Naive thymus-derived CD8-positive, alpha-beta T cell (primary cell): ENCODE measurements around the gene TUBGCP6. TPM values are rescaled to one million over a fixed set of nuclear protein-coding genes. Genes with fewer than 3 reads are reported as not detected.

Experiments
- ATAC-seq, 2 donors: fragments of 150-1000 bp; cut with Tn5 transposase in 1 of 2; sonication (Bioruptor Pico), chemical (Tn5 transposase) in 1 of 2; 1 replicate in 1 of 2; 2 replicates in 1 of 2; pipeline ENCODE4 v1.10.0; 2021; ENCODE audit warnings: mild to moderate bottlenecking in 2 of 2, moderate library complexity in 2 of 2
- POLR2A ChIA-PET: fragments of 350-600 bp; sonication (Branson Sonifier 250); formaldehyde crosslinking; loops from one replicate; lab custom pipeline; 2021; ENCODE audit warnings: antibody characterized with exemption; lab: Charles Lee
- DNase-seq, 10 donors: peaks; one replicate each; pipeline versions ENCODE4 v3.0.0 to v3.0.0-alpha.2; 2020 to 2022
- H3K27ac Mint-ChIP-seq, 10 donors: one replicate each; pipeline ENCODE4 v1.8.0; 2020 to 2022; ENCODE audit warnings: mild to moderate bottlenecking in 10 of 10, mixed read lengths in 10 of 10, moderate library complexity in 4 of 10, inconsistent platforms in 1 of 10
- H3K27me3 Mint-ChIP-seq, 5 donors: one replicate each; pipeline ENCODE4 v1.8.0; 2021 to 2022; ENCODE audit warnings: mixed read lengths in 5 of 5
- H3K36me3 Mint-ChIP-seq, 3 donors: one replicate each; pipeline ENCODE4 v1.8.0; 2020 to 2022; ENCODE audit warnings: mixed read lengths in 3 of 3, mild to moderate bottlenecking in 2 of 3, inconsistent platforms in 1 of 3
- H3K4me1 Mint-ChIP-seq, 4 donors: one replicate each; pipeline ENCODE4 v1.8.0; 2021 to 2022; ENCODE audit warnings: mixed read lengths in 4 of 4
- H3K4me3 Mint-ChIP-seq, 10 donors: one replicate each; pipeline ENCODE4 v1.8.0; 2020 to 2022; ENCODE audit warnings: mild to moderate bottlenecking in 10 of 10, mixed read lengths in 10 of 10, moderate library complexity in 6 of 10, inconsistent platforms in 1 of 10
- H3K9me3 Mint-ChIP-seq, 9 donors: one replicate each; pipeline ENCODE4 v1.8.0; 2020 to 2022; ENCODE audit warnings: mixed read lengths in 9 of 9, mild to moderate bottlenecking in 3 of 9, inconsistent platforms in 1 of 9, moderate library complexity in 1 of 9
- polyA plus RNA-seq, 3 donors: library from polyadenylated mRNA; unstranded; fragments of 300-500 nt; fragmentation: Illumina TruSeq; gene quantifications; one replicate each; pipeline ENCODE4 v1.2.3, GENCODE V29; 2021
- total RNA-seq, 8 experiments: library from RNA in 2 of 8; stranded (reverse) in 2 of 8; gene quantifications; one replicate each; pipeline ENCODE4 v1.2.3 and lab custom pipeline; 2021 to 2026

The TUBGCP6 gene
- total and polyA plus RNA-seq, 5 experiments from 2014 or later: 9.3 to 156 (median 25.2) TPM

DNA sequence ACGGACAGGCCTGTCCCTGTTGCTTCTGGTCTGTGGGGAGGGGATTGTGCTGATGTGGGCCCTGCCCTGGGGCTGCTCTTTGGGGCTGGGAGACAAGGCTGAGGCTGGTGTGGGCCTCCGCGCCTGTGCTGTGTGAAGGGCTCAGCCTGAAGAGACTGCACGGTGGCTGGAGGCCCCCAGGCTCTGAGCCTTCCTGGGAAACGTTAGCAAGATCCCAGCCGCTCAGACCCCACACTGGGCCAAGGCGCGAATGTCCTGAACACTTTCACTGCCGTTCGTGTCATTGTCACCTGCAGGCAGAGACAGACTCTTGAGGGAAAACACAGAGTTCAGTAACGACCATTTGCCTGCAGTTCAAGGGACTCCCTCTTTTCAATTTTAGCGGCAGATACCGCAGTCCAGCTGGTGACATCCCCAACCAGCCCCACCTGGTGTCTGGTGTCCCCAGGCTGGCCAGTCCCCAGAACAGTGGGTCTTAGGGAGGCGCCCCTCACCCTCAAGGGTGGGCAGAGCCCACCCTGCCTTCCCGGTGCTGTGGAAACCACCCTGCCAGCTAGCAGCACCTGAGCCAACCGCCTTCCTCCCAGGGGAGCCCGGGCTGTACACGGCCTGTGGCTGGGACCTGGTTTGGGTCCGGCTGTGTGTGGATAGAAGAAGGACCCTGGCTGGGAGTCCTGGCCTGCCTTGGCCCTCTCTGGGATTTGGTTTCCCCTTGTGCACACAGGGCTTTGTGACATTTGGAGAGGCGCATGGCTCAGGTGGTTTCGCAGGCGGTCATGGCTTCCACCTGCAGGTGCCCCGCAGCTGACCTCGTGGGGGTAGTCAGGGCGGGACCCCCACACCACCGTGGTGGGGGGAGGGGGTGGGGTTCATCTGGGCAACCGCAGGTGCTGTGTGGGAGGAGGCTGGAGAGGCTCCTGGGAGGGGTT lies 68.6 kb downstream of the TUBGCP6 start:
- no peak for DNase-seq
- Mint-ChIP-seq H3K27ac (no peak overlapping the region), H3K9me3 (no peaks in the 10 kb centered on the region), H3K27me3 (peaks cover 0 to 32% (median 17%) of the 10 kb centered on the region in 5 donors), H3K36me3 (no peaks in the 10 kb centered on the region), H3K4me1 (peaks cover under 1 to 9% (median 7%) of the 10 kb centered on the region in 4 donors), H3K4me3 (no peak overlapping the region)
- no peak for ATAC-seq
- POLR2A ChIA-PET: no interaction called here

DNA sequence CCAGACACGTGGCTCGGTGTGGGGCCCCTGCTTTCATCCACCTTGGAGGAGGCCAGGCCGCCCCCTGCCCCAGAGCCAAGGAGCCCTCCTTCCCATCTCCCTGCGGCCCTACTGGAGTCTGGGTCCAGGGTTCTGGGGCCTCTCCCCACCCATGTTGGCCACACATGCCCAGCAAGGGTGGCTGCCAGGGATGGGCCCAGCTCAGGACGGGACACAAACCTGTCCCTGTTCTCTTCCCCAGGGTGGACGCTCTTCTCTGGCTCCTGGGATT lies 69.7 kb downstream of the TUBGCP6 start:
- no peak overlapping the region for H3K27ac Mint-ChIP-seq
- no peaks in the 10 kb centered on the region for H3K9me3 Mint-ChIP-seq
- ATAC-seq (no peak), DNase-seq (no peak)
- H3K36me3 Mint-ChIP-seq: no peaks in the 10 kb centered on the region
- H3K4me1 Mint-ChIP-seq: peaks cover 3 to 13% (median 6%) of the 10 kb centered on the region in 4 donors
- POLR2A ChIA-PET: no interaction called here
- no peak overlapping the region for H3K4me3 Mint-ChIP-seq
- peaks cover 3 to 35% (median 20%) of the 10 kb centered on the region in 5 donors for H3K27me3 Mint-ChIP-seq

DNA sequence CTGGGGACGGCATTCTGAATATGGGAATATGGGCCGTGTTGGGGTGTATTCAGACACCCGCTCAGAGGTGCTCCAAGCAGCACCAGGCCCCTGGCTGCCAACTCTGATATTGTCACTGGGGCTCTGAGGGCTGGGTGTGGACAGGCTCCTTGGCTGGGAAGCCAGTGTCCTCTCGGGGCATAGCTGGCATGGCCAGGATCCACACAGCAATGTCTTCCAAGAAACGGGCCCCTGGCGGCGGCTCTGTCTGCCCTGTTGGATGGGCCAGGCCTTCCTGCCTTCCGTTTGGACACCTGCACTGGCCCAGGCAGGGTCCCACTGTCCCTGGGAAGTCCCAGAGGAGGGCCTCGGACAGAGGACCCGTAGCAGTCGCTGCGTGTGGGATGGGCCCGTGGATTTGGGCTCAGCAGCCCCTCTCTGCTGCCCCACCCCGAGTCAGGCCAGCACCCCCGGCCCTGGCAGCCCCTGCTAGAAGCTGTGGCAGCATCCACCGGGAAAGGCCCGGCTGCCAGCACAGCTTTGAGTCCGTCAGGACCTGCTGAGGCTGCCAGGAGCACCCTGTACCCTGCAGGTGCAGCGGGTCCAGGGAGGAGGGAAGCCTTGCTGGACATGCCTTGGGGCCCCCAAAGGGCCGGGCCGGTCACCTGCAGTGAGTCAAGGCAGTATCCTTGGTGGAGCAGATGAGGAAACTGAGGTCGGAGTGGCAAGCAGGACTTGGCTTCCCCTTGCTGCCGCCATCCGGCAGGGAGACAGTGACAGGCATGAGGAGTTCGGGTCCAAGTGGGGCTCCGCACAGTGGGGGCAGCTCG lies 70.2 kb downstream of the TUBGCP6 start:
- ATAC-seq (no peak), DNase-seq (no peak)
- H3K4me1 Mint-ChIP-seq: peaks cover under 1 to 9% (median 4%) of the 10 kb centered on the region in 4 donors
- no peaks in the 10 kb centered on the region for H3K9me3 Mint-ChIP-seq
- H3K27ac Mint-ChIP-seq: no peak overlapping the region
- POLR2A ChIA-PET: no interaction called here
- peaks cover 2 to 34% (median 17%) of the 10 kb centered on the region in 5 donors for H3K27me3 Mint-ChIP-seq
- no peaks in the 10 kb centered on the region for H3K36me3 Mint-ChIP-seq
- H3K4me3 Mint-ChIP-seq: no peak overlapping the region

DNA sequence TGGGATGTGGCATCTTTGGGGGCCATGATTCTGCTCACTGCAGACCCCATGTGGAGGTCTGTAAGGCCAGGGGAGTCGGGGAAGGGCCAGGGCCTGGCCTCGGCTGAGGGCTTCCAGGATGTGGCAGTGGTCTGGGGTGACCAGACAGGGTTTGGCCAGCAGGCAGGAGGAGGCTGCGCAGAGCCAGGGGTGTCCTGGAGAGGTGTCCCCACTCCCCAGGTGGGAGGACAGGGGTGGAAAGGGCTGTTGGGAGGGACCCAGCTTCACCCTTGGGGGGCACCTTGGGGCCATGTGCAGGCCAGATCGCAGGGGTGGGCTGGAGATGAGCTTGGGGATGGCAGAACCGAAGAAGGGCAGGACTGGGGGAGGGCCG lies 70.9 kb downstream of the TUBGCP6 start:
- peaks cover 2 to 39% (median 20%) of the 10 kb centered on the region in 5 donors for H3K27me3 Mint-ChIP-seq
- H3K4me1 Mint-ChIP-seq: peaks cover 2 to 12% (median 6%) of the 10 kb centered on the region in 4 donors
- H3K27ac Mint-ChIP-seq: peak overlapping the region in 1 of 10 donors; percentile 38
- DNase-seq (no peak), ATAC-seq (no peak)
- peaks cover 0 to 4% (median 0%) of the 10 kb centered on the region in 3 donors for H3K36me3 Mint-ChIP-seq
- H3K9me3 Mint-ChIP-seq: peaks cover 0 to 1% (median 0%) of the 10 kb centered on the region in 9 donors
- no peak overlapping the region for H3K4me3 Mint-ChIP-seq
- POLR2A ChIA-PET: no interaction called here

DNA sequence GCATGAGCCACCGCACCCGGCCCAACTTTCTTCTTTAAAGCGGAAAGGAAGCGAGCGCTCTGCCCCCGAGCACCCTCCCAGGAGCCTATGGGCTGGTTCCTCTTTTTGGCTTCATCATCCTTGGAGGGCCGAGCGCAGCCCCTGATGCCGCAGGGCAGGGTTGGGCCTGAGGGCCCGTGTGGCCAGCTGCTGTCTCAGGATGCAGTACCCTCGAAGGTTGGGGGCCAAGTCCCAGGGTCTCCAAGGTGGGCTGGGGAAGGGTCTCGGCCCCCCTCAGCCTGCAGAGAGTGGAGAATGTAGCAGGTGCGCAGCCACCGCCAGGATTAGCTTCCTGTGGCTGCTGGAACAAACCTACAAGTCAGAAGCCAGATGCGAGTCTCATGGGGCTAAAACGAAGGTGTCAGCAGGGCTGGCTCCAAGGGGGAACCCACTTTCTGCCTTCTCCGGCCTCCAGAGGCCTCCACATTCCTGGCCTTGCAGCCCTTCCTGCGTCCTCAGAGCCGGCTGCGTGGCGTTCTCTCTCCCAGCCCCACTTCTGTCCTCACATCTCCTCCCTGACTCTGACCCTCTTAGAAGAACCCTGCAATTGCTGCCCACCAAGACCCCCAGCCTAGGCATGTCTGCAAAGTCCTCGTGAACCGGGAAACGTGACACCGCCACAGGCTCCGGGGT lies 71.4 kb downstream of the TUBGCP6 start:
- peaks cover 0 to 7% (median 0%) of the 10 kb centered on the region in 3 donors for H3K36me3 Mint-ChIP-seq
- H3K27ac Mint-ChIP-seq: peak overlapping the region in 1 of 10 donors; percentile 38
- peaks cover 2 to 44% (median 25%) of the 10 kb centered on the region in 5 donors for H3K27me3 Mint-ChIP-seq
- no peak for ATAC-seq
- peak overlapping the region in 1 of 10 donors; percentile 29 for H3K4me3 Mint-ChIP-seq
- POLR2A ChIA-PET: interaction anchor here (0.7 kb wide), 1 partner anchor 25 kb away, joined by 3 read pairs; no protein-coding TSS in a partner anchor
- peaks cover 0 to 1% (median 0%) of the 10 kb centered on the region in 9 donors for H3K9me3 Mint-ChIP-seq
- H3K4me1 Mint-ChIP-seq: peaks cover 2 to 18% (median 9%) of the 10 kb centered on the region in 4 donors
- DNase-seq: no peak

DNA sequence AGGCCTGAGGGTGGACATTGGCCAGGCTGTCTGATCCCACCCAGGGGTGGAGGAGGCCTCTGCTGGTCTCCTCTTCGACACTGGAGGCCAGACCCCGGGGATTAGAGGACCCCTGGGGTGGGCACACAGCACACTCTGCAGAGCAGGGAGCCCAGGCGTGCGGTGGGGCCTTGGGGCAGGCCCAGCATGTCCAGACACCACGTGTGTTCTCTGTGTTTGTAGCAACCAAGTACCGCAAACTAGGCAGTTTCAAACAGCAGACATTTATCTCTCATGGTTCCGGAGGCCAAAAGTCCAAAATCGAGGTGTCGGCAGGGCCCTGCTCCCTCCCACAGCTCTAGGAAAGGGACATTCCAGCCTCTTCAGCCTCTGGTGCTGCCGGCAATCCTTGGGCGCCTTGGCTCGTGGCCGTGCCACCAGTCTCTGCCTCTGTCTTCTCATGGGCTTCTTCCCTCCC lies 72.8 kb downstream of the TUBGCP6 start:
- H3K4me3 Mint-ChIP-seq: peak overlapping the region in 7 of 10 donors; percentile 29 to 71 (median 45)
- no peak overlapping the region for H3K27ac Mint-ChIP-seq
- DNase-seq (no peak), ATAC-seq (no peak)
- peaks cover 0 to 1% (median 0%) of the 10 kb centered on the region in 9 donors for H3K9me3 Mint-ChIP-seq
- POLR2A ChIA-PET: interaction anchor here (0.9 to 1.2 kb wide), 2 partner anchors 8 to 20 kb away, joined by 4 to 6 read pairs; no protein-coding TSS in a partner anchor
- peaks cover 5 to 54% (median 35%) of the 10 kb centered on the region in 5 donors for H3K27me3 Mint-ChIP-seq
- peaks cover 2 to 18% (median 9%) of the 10 kb centered on the region in 4 donors for H3K4me1 Mint-ChIP-seq
- H3K36me3 Mint-ChIP-seq: peaks cover 0 to 7% (median 0%) of the 10 kb centered on the region in 3 donors

DNA sequence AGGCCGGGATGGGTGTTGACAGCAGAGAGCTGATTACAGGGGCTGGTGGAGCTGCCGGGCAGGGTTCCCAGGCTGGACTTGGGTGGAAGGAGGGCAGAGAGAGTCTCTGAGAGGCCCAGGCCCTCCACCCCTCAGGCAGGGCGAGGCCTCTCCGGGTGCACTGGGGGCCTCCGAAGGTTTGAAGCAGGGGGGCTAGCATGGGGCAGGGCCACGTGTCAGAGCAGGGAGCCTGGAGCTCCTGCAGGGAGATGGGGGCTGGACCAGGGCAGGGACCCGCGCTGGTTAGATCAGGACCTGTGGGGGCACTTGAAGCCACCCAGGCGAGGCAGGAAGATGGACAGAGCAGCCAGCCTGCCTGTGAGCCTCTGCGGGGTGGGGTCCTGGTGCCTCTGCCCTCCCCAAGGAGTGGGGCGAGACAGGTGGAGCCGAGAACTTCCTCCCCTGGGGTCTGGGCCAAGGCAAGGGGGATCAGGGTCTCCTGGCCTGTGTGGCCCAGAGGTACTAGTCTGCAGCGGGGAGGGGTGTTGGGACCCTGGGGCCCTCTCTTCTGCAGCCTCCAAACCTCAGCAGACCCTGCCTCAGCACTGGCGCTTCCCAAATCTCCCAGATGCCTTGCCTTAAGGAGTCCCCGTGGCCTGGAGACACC lies 73.4 kb downstream of the TUBGCP6 start:
- POLR2A ChIA-PET: interaction anchor here (1.2 kb wide), 1 partner anchor 9 kb away, joined by 4 read pairs; no protein-coding TSS in a partner anchor
- Mint-ChIP-seq H3K27ac (peak overlapping the region in 2 of 10 donors; percentile 5 to 57), H3K4me1 (peaks cover 2 to 18% (median 9%) of the 10 kb centered on the region in 4 donors), H3K4me3 (peak overlapping the region; percentile 57 to 85 (median 74)), H3K9me3 (peaks cover 0 to 1% (median 0%) of the 10 kb centered on the region in 9 donors), H3K36me3 (peaks cover 0 to 7% (median 0%) of the 10 kb centered on the region in 3 donors), H3K27me3 (peaks cover 5 to 54% (median 35%) of the 10 kb centered on the region in 5 donors)
- no peak for ATAC-seq
- DNase-seq: no peak

DNA sequence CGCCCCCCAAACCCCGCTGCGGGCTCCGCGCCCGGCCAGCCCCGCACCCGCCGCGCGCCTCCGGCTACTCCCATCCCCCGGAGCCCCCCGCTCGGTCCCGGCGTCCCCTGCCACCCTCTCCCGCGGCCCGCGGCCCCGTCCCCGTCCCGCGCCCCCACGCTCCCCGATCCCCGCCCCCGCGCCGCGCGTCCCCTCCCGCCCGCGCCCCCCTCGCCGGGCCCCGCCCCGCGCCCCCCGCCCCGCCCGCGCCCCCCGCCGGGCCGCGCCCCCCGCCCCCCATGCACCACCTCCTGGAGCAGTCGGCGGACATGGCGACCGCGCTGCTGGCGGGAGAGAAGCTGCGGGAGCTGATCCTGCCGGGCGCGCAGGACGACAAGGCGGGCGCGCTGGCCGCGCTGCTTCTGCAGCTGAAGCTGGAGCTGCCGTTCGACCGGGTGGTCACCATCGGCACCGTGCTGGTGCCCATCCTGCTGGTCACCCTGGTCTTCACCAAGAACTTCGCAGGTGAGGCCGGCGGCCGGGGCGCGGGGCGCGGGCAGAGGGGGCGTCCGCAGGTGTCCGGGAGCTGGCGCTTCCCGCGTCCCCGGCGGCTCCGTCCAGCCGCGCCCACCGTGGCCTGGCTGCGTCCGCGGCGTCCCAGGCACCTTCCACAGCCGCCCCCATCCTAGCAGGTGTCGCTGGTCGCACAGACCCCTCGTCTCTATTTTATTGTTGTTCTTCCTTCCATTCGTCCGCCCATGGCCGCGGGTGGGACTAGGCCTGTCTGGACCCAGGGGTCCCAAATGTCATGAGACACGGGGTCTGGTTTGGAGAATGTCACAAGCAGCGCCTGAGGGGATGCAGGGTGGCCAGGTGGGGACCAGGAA lies 74.1 kb downstream of the TUBGCP6 start, which contains the start of gene PANX2:
Gene PANX2, plus strand, starts transcription at position 279 of the 866 bp plus-strand sequence. Its CDS starts 0 bp downstream, at position 279.
- Mint-ChIP-seq H3K27ac (peak within 1 kb of the TSS in 4 of 10 donors; percentile 5 to 88 (median 41)), H3K4me1 (peaks cover 2 to 18% (median 9%) of the 10 kb centered on the region in 4 donors), H3K9me3 (peaks cover 0 to 1% (median 0%) of the 10 kb centered on the region in 9 donors), H3K4me3 (peak within 1 kb of the TSS; percentile 57 to 85 (median 74)), H3K36me3 (peaks cover 0 to 7% (median 0%) of the 10 kb centered on the region in 3 donors), H3K27me3 (peaks cover 5 to 54% (median 35%) of the 10 kb centered on the region in 5 donors)
- ATAC-seq (peak in 1 of 2 donors; percentile 33), DNase-seq (no peak)
- POLR2A ChIA-PET: interaction anchor here (1.2 kb wide), 1 partner anchor 10 kb away, joined by 4 read pairs; no protein-coding TSS in a partner anchor

DNA sequence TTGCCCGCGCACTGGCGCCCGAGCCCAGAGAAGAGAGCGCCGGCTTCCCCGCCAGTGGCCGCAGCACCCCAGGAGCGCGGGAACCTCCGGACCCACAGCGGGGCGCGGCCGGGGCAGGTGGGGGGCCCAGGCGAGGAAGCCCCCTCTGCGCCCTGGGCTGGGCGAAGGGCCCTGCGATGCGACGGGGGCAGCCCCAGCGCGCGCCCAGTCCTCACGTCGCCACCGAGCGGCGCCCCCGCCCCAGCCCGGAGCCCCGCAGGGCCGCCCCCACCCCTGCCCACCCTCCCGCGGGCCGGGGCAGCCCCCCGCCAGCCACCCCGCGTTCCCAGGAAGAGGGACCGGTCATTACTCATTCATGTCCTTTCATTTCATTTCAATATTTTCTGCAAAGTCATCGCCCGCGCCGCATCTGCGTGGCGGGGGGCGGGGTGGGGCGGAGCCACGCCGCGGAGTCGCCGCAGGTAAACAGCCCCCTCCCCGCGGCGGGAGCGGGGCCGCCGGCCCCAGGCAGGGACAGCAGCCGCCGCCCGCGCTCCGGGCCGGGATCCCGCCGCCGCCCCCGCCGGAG lies 75.0 kb downstream of the TUBGCP6 start:
- H3K4me3 Mint-ChIP-seq: peak overlapping the region in 4 of 10 donors; percentile 27 to 64 (median 54)
- peaks cover 0 to 1% (median 0%) of the 10 kb centered on the region in 9 donors for H3K9me3 Mint-ChIP-seq
- POLR2A ChIA-PET: interaction anchor here (0.5 kb wide), 1 partner anchor 72 kb away, joined by 5 read pairs; no protein-coding TSS in a partner anchor
- DNase-seq: peak in 1 of 10 donors; percentile 48
- H3K36me3 Mint-ChIP-seq: peaks cover 0 to 7% (median 0%) of the 10 kb centered on the region in 3 donors
- peaks cover 2 to 18% (median 9%) of the 10 kb centered on the region in 4 donors for H3K4me1 Mint-ChIP-seq
- peak; percentile 64 to 76 for ATAC-seq
- H3K27ac Mint-ChIP-seq: no peak overlapping the region
- peaks cover 7 to 54% (median 33%) of the 10 kb centered on the region in 5 donors for H3K27me3 Mint-ChIP-seq

DNA sequence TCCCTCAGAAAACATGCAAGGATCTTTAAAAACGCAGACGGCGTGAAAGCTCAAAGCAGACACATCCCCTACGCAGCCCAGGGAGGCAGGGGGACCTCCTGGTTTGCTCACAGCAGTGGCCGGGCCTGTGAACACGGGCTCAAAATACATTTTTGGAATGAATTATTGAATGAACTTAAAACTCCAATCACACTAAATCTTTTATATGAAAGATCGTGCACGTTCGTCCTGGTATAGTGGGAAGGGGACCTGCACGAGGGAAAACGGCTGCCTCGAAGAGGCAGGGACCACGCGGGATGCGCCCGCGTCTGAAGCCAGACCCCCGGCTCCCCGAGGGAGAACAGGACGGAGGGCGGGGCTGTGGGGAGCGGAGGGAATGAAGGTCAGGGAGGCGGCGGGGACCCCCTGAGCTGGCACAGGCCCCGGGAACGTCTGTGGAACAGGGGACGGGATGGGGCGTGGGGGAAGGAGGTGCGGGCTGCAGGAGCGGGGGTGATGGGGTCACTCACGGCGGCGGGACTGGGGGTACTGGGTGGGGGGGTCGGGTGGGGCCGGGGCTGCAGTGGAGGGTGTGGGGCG lies 75.6 kb downstream of the TUBGCP6 start:
- POLR2A ChIA-PET: interaction anchor here (0.5 kb wide), 1 partner anchor 73 kb away, joined by 5 read pairs; no protein-coding TSS in a partner anchor
- Mint-ChIP-seq H3K27ac (peak overlapping the region in 1 of 10 donors; percentile 59), H3K9me3 (peaks cover 0 to 1% (median 0%) of the 10 kb centered on the region in 9 donors), H3K4me1 (peaks cover 2 to 18% (median 9%) of the 10 kb centered on the region in 4 donors), H3K27me3 (peaks cover 7 to 58% (median 34%) of the 10 kb centered on the region in 5 donors), H3K36me3 (peaks cover 0 to 7% (median 0%) of the 10 kb centered on the region in 3 donors), H3K4me3 (peak overlapping the region; percentile 39 to 86 (median 75))
- ATAC-seq: peak in 1 of 2 donors; percentile 13
- peak in 1 of 10 donors; percentile 54 for DNase-seq
